Measurements from ENCODE around the gene ACOX3.
A peak's percentile ranks its signal among the peaks of the same experiment; 100 is the strongest.
"Not testable (repeated sequence)": the region's sequence is repeated elsewhere in the genome, so short reads cannot be mapped to it uniquely, and the experiment has no call there.

ACOX3 gene

GRCh38 chr4:8394061-8394519, 46.4 kb downstream of the ACOX3 start:
- H3K4me3 ChIP-seq (ENCODE audit: low read depth, low read length): no peak overlapping the region
- DNase-seq (ENCODE audit: low read depth): peak; percentile 80

GRCh38 chr4:8393593-8394038, 46.9 kb downstream of the ACOX3 start:
- peak; percentile 95 for DNase-seq (ENCODE audit: low read depth)
- H3K4me3 ChIP-seq (ENCODE audit: low read depth, low read length): no peak overlapping the region

- DNase-seq (ENCODE audit: low read depth): no peak
- H3K4me3 ChIP-seq (ENCODE audit: low read depth, low read length): no peak overlapping the region
Measured at GRCh38 chr4:8392591-8393190, 47.8 kb downstream of the ACOX3 start.

- peak; percentile 81 for DNase-seq (ENCODE audit: low read depth)
- H3K4me3 ChIP-seq (ENCODE audit: low read depth, low read length): no peak overlapping the region
Measured at GRCh38 chr4:8391972-8392371, 48.6 kb downstream of the ACOX3 start.

GRCh38 chr4:8391071-8391470, 49.5 kb downstream of the ACOX3 start:
- H3K4me3 ChIP-seq (ENCODE audit: low read depth, low read length): no peak overlapping the region
- DNase-seq (ENCODE audit: low read depth): peak; percentile 37

GRCh38 chr4:8390577-8390976, 49.9 kb downstream of the ACOX3 start:
- no peak overlapping the region for H3K4me3 ChIP-seq (ENCODE audit: low read depth, low read length)
- DNase-seq (ENCODE audit: low read depth): no peak

- H3K4me3 ChIP-seq (ENCODE audit: low read depth, low read length): no peak overlapping the region
- DNase-seq (ENCODE audit: low read depth): no peak
Measured at GRCh38 chr4:8388528-8388870, 52.0 kb downstream of the ACOX3 start.

- no peak overlapping the region for H3K4me3 ChIP-seq (ENCODE audit: low read depth, low read length)
Measured at GRCh38 chr4:8387615-8388527, 52.7 kb downstream of the ACOX3 start.

GRCh38 chr4:8387194-8387593, 53.3 kb downstream of the ACOX3 start:
- no peak overlapping the region for H3K4me3 ChIP-seq (ENCODE audit: low read depth, low read length)
- DNase-seq (ENCODE audit: low read depth): no peak

More at GRCh38 chr4:8387615-8388527, 52.7 kb downstream of the ACOX3 start:
- no peak for DNase-seq (ENCODE audit: low read depth)

GRCh38 chr4:8386731-8387130, 53.8 kb downstream of the ACOX3 start:
- H3K4me3 ChIP-seq (ENCODE audit: low read depth, low read length): no peak overlapping the region
- no peak for DNase-seq (ENCODE audit: low read depth)

GRCh38 chr4:8386131-8386530, 54.4 kb downstream of the ACOX3 start:
- DNase-seq (ENCODE audit: low read depth); H3K4me3 ChIP-seq (ENCODE audit: low read depth, low read length): not testable (repeated sequence)

- no peak overlapping the region for H3K4me3 ChIP-seq (ENCODE audit: low read depth, low read length)
- DNase-seq (ENCODE audit: low read depth): no peak
Measured at GRCh38 chr4:8385611-8386010, 54.9 kb downstream of the ACOX3 start.

- no peak overlapping the region for H3K4me3 ChIP-seq (ENCODE audit: low read depth, low read length)
- DNase-seq (ENCODE audit: low read depth): no peak
Measured at GRCh38 chr4:8385106-8385505, 55.4 kb downstream of the ACOX3 start.

GRCh38 chr4:8384397-8385060, 56.0 kb downstream of the ACOX3 start:
- H3K4me3 ChIP-seq (ENCODE audit: low read depth, low read length): no peak overlapping the region
- no peak for DNase-seq (ENCODE audit: low read depth)

- peak; percentile 43 for DNase-seq (ENCODE audit: low read depth)
- H3K4me3 ChIP-seq (ENCODE audit: low read depth, low read length): no peak overlapping the region
Measured at GRCh38 chr4:8383451-8384160, 56.9 kb downstream of the ACOX3 start.

GRCh38 chr4:8383016-8383415, 57.5 kb downstream of the ACOX3 start:
- H3K4me3 ChIP-seq (ENCODE audit: low read depth, low read length): no peak overlapping the region
- DNase-seq (ENCODE audit: low read depth): no peak

GRCh38 chr4:8381814-8382581, 58.5 kb downstream of the ACOX3 start:
- no peak for DNase-seq (ENCODE audit: low read depth)
- H3K4me3 ChIP-seq (ENCODE audit: low read depth, low read length): no peak overlapping the region

GRCh38 chr4:8380511-8381415, 59.8 kb downstream of the ACOX3 start:
- no peak for DNase-seq (ENCODE audit: low read depth)
- no peak overlapping the region for H3K4me3 ChIP-seq (ENCODE audit: low read depth, low read length)

Data from skeletal muscle cell (primary cell).